PFSK-1 (cell line): Measurements from ENCODE around the gene PAPPA. TPM values are rescaled to one million over a fixed set of nuclear protein-coding genes. Genes with fewer than 3 reads are reported as not detected.

Experiments used
- FOXP2 ChIP-seq: optimal IDR thresholded peaks from 2 replicates; pipeline ENCODE3; 2011; ENCODE audit warnings: borderline replicate concordance, control low read depth, inconsistent platforms; ENCODE audit not compliant: insufficient read depth; ENCODE audit errors: extremely low read length, extremely low read depth
- POLR2AphosphoS5 ChIP-seq: IDR thresholded peaks from 2 replicates; pipeline ENCODE4 v1.6.1; 2012; ENCODE audit warnings: low read depth, mild to moderate bottlenecking, control low read depth, low read length, moderate library complexity
- SIN3A ChIP-seq: IDR thresholded peaks from 2 replicates; pipeline ENCODE4 v1.6.1; 2012; ENCODE audit warnings: mild to moderate bottlenecking, low read length, moderate library complexity, borderline replicate concordance; ENCODE audit not compliant: insufficient read depth
- TAF1 ChIP-seq: IDR thresholded peaks from 2 replicates; pipeline ENCODE4 v1.6.1; 2012; ENCODE audit warnings: low read length, control low read depth, borderline replicate concordance; ENCODE audit not compliant: insufficient read depth
- polyA plus RNA-seq: library from polyadenylated mRNA; unstranded; fragments of >200 nt; gene quantifications from one replicate; pipeline ENCODE4 v1.2.1, GENCODE V29; 2012; ENCODE audit warnings: low read depth, missing spikeins; ENCODE audit not compliant: insufficient read length
- TF ChIP-seq, protein P1 (sequence below), 2 experiments: IDR thresholded peaks; 2 replicates each; pipeline versions ENCODE4 v1.6.1 to v1.8.0; 2011 to 2012; ENCODE audit warnings: low read depth in 2 of 2, low read length in 2 of 2, control low read depth in 1 of 2, inconsistent platforms in 1 of 2, mild to moderate bottlenecking in 1 of 2, moderate library complexity in 1 of 2; ENCODE audit not compliant: insufficient read depth in 1 of 2

Gene PAPPA, protein sequence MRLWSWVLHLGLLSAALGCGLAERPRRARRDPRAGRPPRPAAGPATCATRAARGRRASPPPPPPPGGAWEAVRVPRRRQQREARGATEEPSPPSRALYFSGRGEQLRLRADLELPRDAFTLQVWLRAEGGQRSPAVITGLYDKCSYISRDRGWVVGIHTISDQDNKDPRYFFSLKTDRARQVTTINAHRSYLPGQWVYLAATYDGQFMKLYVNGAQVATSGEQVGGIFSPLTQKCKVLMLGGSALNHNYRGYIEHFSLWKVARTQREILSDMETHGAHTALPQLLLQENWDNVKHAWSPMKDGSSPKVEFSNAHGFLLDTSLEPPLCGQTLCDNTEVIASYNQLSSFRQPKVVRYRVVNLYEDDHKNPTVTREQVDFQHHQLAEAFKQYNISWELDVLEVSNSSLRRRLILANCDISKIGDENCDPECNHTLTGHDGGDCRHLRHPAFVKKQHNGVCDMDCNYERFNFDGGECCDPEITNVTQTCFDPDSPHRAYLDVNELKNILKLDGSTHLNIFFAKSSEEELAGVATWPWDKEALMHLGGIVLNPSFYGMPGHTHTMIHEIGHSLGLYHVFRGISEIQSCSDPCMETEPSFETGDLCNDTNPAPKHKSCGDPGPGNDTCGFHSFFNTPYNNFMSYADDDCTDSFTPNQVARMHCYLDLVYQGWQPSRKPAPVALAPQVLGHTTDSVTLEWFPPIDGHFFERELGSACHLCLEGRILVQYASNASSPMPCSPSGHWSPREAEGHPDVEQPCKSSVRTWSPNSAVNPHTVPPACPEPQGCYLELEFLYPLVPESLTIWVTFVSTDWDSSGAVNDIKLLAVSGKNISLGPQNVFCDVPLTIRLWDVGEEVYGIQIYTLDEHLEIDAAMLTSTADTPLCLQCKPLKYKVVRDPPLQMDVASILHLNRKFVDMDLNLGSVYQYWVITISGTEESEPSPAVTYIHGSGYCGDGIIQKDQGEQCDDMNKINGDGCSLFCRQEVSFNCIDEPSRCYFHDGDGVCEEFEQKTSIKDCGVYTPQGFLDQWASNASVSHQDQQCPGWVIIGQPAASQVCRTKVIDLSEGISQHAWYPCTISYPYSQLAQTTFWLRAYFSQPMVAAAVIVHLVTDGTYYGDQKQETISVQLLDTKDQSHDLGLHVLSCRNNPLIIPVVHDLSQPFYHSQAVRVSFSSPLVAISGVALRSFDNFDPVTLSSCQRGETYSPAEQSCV (N-terminal part only)
- polyA plus RNA-seq = 9.3 TPM

DNA sequence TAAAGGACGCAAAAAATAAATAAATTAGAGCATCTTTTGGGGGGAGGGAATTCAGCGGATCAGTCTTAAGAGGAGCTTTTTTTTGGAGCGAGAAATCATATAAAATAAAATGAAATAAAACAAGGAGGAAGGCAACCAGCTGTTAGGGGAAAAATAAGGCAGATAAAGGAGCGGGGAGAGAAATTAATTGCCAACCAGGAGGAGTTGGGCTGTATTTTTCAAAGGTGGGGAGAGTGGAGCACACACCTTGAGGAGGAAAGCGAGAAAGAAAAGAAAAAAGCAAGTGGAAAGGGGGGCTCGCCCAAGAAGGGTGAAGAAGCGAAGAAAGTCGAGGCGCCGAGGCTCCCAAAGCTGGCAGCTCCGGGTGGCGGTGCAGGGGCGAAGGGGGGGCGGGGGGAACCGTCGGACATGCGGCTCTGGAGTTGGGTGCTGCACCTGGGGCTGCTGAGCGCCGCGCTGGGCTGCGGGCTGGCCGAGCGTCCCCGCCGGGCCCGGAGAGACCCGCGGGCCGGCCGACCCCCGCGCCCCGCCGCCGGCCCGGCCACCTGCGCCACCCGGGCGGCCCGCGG is at the start of gene PAPPA:
Gene PAPPA (plus strand): TSS at position 27 of the 569 bp plus-strand sequence. CDS start 382 bp downstream, at position 409.
- TF ChIP-seq SIN3A = no peak
- TF ChIP-seq, protein P1, sequence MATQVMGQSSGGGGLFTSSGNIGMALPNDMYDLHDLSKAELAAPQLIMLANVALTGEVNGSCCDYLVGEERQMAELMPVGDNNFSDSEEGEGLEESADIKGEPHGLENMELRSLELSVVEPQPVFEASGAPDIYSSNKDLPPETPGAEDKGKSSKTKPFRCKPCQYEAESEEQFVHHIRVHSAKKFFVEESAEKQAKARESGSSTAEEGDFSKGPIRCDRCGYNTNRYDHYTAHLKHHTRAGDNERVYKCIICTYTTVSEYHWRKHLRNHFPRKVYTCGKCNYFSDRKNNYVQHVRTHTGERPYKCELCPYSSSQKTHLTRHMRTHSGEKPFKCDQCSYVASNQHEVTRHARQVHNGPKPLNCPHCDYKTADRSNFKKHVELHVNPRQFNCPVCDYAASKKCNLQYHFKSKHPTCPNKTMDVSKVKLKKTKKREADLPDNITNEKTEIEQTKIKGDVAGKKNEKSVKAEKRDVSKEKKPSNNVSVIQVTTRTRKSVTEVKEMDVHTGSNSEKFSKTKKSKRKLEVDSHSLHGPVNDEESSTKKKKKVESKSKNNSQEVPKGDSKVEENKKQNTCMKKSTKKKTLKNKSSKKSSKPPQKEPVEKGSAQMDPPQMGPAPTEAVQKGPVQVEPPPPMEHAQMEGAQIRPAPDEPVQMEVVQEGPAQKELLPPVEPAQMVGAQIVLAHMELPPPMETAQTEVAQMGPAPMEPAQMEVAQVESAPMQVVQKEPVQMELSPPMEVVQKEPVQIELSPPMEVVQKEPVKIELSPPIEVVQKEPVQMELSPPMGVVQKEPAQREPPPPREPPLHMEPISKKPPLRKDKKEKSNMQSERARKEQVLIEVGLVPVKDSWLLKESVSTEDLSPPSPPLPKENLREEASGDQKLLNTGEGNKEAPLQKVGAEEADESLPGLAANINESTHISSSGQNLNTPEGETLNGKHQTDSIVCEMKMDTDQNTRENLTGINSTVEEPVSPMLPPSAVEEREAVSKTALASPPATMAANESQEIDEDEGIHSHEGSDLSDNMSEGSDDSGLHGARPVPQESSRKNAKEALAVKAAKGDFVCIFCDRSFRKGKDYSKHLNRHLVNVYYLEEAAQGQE (IDR thresholded peaks at IDR 0.05; ENCODE audit: insufficient read depth in 1 of 2, low read depth in 2 of 2, low read length in 2 of 2) = no peak
- TF ChIP-seq POLR2AphosphoS5 = no peak
- TF ChIP-seq FOXP2 = no peak
- TF ChIP-seq TAF1 = no peak

DNA sequence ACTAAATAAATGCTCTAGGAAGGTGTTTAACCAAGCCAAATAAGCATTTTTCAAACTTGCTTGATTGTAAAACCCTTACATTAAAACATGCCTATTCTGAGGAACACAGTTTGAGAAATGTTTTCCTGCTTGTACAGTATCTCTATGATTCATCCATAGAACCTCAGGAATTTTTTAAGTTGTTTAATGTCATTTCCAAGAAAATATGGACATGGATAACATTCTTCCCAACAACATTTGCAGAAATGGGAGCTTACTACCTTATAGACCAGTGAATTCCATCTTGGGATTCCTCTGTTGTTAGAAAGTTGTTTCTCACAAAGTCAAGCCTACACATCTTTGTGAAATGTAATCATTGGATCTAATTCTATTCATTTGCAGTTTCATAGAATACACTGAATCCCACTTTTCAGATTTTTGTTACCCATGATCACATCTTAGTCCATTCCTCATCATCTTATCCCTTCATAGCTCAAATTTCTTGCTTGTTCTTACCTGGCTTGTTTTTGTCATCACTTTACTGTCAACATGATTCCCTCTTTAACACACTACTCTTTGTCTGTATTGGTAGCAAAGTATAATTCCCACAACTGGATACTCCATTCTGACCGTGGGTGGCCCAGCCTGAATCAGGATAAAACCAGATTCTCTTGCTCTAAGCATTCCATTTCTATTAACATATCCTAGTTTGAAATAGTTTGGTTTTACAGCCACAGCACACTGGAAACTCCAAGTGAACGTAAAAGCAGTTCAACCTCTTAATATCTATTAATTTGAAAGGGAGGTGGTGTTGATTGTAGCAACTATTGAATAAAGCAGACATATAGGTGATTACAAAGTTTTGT is 49.4 kb upstream of the PAPPA start:
- no peak for TF ChIP-seq SIN3A
- no peak for TF ChIP-seq FOXP2
- no peak for TF ChIP-seq POLR2AphosphoS5
- TF ChIP-seq, protein P1 (IDR thresholded peaks at IDR 0.05; ENCODE audit: insufficient read depth in 1 of 2, low read depth in 2 of 2, low read length in 2 of 2) = no peak
- no peak for TF ChIP-seq TAF1

DNA sequence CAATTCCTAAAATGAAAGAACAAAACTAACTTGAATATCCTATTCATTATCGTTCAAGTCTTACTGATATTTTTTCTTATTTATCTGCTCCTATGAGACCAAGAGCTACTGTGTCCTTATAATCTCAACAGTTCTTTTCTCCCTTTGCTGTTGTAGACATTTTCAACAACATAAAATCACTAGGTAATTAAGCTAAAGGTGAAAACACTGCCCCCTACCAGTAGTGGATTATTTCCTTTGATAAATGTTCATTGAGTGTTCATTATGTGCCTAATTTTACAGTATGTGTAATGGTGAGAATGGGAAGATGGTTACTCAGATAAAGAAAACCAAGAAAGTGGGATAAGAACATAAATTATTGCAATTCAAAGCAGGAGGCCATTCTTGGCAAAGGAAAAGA is 41.4 kb upstream of the PAPPA start:
- TF ChIP-seq, protein P1 (IDR thresholded peaks at IDR 0.05; ENCODE audit: insufficient read depth in 1 of 2, low read depth in 2 of 2, low read length in 2 of 2) = no peak
- TF ChIP-seq POLR2AphosphoS5 = no peak
- TF ChIP-seq SIN3A = no peak
- TF ChIP-seq TAF1 = no peak
- no peak for TF ChIP-seq FOXP2

DNA sequence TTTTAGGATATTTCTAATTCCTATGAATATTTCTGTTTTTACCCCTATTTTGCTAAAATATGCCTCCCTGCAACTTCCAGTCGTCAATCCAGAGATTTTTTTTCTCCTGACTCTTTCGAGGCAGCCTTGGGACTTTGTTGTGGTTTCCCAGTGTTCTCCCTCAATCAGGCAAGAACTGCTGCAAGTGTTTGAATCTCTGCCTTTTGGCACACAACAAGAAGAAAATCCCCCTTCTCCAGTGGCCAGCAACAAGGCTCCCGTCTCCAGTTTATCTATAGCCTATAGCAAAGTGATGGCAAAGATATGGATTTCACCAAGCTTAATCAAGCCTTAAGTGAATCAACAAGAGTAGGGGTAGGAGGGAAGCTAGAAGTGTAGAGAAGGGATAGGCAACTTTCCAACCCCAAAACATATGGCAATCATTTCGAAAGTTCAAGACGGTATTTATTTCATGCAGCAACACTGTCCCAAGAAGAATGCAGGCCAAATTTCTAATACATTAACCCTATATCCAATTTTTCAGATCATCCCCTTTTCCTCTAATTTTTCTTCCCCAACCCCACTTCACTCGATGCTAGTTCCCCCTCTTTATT is 37.7 kb upstream of the PAPPA start:
- TF ChIP-seq, protein P1 (IDR thresholded peaks at IDR 0.05; ENCODE audit: insufficient read depth in 1 of 2, low read depth in 2 of 2, low read length in 2 of 2) = no peak
- TF ChIP-seq FOXP2 = no peak
